GM20431 (cell line): Measurements from ENCODE around the gene BSCL2.
"Not testable (repeated sequence)": the region's sequence is repeated elsewhere in the genome, so short reads cannot be mapped to it uniquely, and the experiment has no call there.

Experiments used
- in situ Hi-C: fragments of 300-500 bp; cut with MseI, MboI; formaldehyde crosslinking; loops from one replicate; pipeline ENCODE4 v1.15.0; 2020; ENCODE audit warnings: low sequenced_read_pairs; ENCODE audit not compliant: unreplicated experiment

Gene BSCL2

DNA sequence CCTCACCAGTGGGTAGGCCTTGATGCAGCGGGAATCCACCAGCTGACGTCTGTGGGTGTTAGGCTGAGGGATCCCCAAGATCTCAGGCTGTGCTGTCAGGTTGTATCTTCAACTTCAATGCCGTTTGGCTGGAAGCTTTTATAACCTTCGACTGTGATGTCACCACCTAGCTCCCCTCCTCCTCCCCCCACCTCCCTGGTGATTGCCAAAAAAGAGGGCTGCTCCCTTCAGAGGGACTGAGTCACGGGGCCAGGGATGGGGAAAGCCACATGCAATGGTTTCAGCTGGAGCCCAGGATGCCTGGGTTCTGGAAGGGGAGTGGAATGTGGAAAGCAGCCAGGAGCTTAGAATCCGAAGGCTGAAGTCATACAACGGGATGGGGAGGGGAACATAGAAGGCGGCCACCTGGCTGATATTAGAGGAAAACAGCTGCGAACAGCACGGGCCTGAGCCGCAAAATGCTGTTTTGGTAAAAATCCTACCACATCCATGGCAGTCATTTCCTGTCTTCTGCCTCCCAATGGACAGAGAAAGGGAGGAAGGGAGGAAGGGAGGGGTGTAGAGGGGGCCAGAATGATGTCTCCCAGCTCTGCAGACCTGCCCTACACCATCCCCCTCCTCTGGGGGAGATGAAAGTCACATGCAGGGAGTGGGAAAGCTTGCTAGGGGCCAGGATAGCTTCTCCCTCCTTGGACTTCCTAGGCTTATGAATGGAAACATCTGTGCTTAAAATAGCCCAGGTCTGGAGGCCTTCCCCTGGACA, 17.6 kb downstream of the BSCL2 start, which contains the start of gene LRRN4CL:
Gene LRRN4CL, minus strand, starts transcription at position 110 of the 763 bp plus-strand sequence. CDS start 1,022 bp downstream, outside the sequence.
- in situ Hi-C loops = loop anchor here (10.0 kb wide), 1 partner anchor 295 kb away; no protein-coding TSS in a partner anchor

DNA sequence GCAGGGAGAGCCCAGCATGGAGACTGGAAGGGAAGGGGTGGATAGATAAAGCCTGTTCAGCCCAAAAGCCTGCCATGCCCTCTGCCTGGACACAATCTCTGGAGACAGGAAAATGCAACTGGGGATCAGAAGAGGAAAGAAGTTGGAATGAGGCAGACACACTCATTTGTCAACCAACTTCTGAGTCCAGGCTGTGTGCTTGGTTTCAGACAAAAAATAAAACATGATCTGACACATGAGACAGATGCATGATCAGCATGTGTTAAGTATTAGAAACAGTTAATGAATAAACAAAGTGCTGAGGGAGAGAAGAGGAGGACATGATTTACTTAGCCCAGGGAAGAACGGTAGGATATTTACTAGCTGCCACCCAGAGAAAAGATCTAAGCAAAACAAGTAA, 18.7 kb downstream of the BSCL2 start:
- in situ Hi-C loops = no loop called here

DNA sequence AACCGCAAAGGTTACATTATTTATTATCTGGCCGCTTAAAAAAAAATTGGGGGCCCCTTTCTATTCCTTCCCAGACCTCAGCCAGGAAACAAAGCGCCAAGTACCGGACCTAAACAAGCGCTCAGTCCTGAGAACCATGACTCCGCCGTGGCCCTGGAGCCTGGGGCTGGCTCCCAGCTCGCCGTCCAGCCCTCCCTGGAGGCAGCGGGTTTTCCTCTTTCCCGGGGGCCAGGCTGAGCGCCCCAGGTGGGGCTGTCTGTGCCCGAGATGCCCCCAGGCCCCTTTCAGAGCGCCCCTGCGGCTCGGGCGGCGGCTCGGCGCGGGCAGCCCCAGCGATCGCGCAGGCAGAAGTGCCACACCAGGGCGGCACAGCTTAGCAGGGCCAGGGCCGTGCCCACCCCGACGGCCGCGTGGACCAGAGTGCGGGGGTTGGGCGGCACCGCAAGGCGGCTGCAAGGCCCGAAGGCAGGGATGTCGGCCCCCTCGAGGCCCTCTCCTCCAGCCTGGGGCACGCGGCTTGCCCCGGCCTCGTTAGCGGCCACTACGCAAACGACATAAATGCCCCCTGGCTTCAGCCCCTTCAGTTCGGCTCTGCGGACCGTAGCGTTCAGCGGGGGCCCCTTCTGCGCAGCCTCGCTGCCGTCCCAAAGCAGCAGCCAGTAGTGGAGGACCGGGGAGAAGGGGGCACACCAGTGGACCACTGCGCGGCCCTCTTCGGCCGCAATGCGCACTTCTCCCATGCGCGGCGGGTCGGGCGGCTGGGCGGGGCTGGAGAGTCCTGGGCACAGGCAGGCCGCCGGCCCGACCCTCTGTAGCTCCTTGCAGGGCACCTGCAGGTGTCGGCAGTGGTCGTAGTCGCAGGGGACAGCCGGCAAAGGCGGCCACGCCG, 19.5 kb downstream of the BSCL2 start:
- in situ Hi-C loops = no loop called here

DNA sequence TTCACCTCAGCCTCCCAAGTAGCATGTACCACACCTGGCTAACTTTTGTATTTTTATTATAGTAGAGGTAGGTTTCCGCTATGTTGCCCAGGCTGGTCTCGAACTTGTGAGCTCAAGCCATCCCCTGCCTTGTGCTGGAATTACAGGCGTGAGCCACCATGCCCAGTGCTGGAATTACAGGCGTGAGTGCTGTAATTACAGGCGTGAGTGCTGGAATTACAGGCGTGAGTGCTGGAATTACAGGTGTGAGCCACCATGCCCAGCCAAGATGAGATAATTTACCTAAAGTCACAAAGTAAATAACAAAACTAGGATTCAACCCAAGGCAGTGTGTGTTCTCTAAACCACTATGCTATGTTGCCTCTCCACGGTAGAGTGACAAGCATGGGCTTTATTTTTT, 24.7 kb downstream of the BSCL2 start:
- in situ Hi-C loops = no loop called here

DNA sequence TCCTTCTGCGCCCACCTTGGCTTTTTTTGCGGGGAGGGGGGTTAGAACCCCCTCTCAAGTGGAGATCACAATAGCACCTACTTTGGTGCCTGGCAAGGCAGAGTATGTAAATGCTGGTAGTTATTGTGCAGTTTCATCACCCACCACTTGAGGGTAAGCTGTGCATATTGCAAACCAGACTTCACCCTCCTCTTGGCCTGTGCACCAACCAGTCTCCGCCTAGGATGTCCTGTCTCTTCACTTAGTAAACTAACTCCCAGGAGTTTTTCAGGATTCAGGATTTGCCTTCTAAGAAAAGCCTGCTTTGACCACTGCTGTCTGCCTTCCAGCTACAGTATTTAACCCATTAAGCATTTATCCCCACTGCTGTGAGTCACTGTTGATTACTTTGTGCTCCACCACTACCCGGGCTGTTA, 26.4 kb downstream of the BSCL2 start:
- in situ Hi-C loops = no loop called here

- in situ Hi-C loops = no loop called here
Measured at GRCh38 chr11:62678770-62679696, 28.2 kb downstream of the BSCL2 start, which contains the start of gene UBXN1. UBXN1 (minus strand) TSS chr11:62679073; CDS start chr11:62678923, 150 bp downstream.

GRCh38 chr11:62678433-62678769, 28.8 kb downstream of the BSCL2 start:
- in situ Hi-C loops = no loop called here

- in situ Hi-C loops = no loop called here
Measured at GRCh38 chr11:62677714-62678113, 29.5 kb downstream of the BSCL2 start.

DNA sequence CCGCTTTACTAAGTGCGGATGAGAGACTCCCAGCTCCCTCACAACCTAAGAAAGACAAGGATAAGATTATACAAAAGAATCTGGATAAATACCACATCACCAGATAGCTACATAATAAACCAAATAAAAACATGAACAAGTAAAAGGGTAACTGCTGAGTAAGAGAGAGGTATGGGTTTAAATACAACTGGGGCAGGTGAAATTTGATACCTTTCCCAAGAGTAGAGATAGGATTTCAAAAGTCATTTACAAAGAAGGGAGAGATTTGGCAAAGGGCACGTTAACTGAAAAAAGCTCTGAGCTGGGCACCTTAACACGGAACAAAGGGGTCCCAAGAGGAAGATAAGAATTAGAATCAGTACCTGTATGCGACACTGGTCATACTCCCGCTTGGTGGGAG, 30.1 kb downstream of the BSCL2 start:
- in situ Hi-C loops = no loop called here

GRCh38 chr11:62676698-62677097, 30.5 kb downstream of the BSCL2 start:
- in situ Hi-C loops = no loop called here

DNA sequence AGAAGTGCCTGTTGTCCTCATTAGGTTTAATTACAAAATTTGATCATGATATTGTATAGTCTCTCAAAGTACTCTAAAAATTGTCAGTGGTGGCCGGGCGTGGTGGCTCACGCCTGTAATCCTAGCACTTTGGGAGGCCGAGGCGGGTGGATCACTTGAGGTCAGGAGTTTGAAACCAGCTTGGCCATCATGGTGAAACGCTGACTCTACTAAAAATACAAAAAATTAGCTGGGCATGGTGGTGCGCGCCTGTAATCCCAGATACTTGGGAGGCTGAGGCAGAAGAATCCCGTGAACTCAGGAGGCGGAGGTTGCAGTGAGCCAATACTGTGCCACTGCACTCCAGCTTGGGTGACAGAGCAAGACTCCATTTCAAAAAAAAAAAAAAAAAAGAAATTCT, 31.8 kb downstream of the BSCL2 start:
- in situ Hi-C loops = not testable (repeated sequence)

GRCh38 chr11:62673196-62673525, 34.1 kb downstream of the BSCL2 start:
- in situ Hi-C loops = no loop called here

DNA sequence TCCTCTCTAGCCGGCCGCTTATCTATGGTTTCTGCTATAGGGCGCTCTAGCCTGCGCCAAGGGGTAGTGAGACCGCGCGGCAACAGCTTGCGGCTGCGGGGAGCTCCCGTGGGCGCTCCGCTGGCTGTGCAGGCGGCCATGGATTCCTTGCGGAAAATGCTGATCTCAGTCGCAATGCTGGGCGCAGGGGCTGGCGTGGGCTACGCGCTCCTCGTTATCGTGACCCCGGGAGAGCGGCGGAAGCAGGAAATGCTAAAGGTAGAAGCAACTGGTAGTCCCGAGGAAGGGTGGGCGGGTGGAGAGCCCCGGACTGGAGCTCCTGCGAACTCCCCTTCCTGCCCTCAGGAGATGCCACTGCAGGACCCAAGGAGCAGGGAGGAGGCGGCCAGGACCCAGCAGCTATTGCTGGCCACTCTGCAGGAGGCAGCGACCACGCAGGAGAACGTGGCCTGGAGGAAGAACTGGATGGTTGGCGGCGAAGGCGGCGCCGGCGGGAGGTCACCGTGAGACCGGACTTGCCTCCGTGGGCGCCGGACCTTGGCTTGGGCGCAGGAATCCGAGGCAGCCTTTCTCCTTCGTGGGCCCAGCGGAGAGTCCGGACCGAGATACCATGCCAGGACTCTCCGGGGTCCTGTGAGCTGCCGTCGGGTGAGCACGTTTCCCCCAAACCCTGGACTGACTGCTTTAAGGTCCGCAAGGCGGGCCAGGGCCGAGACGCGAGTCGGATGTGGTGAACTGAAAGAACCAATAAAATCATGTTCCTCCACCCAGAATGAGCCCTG, 35.4 kb downstream of the BSCL2 start, which contains the start of the genes LBHD1 and UQCC3:
Gene LBHD1, minus strand, starts transcription at position 660 of the 782 bp plus-strand sequence. CDS start 2,236 bp downstream, outside the sequence.
Gene UQCC3, plus strand, starts transcription at position 66 of the 782 bp plus-strand sequence. Its CDS starts 73 bp downstream, at position 139.
- in situ Hi-C loops = no loop called here

DNA sequence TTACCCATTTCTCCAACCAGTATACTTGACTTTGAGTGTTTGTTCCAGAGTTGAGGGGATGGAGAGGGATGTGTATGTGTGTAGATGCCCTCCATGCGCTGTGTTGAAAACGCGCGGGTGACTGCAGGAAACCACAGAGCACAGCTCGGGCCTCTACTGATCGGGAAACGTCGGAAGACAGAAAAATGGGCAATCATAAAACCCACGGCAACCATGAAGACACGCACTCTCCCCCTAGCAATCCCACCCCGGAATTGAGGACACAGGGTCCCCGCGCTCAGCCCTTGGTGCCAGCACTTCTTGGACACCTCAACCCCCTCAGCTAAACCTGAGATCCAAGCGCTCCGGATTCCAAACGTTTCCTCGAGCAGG, 36.0 kb downstream of the BSCL2 start:
- in situ Hi-C loops = no loop called here

DNA sequence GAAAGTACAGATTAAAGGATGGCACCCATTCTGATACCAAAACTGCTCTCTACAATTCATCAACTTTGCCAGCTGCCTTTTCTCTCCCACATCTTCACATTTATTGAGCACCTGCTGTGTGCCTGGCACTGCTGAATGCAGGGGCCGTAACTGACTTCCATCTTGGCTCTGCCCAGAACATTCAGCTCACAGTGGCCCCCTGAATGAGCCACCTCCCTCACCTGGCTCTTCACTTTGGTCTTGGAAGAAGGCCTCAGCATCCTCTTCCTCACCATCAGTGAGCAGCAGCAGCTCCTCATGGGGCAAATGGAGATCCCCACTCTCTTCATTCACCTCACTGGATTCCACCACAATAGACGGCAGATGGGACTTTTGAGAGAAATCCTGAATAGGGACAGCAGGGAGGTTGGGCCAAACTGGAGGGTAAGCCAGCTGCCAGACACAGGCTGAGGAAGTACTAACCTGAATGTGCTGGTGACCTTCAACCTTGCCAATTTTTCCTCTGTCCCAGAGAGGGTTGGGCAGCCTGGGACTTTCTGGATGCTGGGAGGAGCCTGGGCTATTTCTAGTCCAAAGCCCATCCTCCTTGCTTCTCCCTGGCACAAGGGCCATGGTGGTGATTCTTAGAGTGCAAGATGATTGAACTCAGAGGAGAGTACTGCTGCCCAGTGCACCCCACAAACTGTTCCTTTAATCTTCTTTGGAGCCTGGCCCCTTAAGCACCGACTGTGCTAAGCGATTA, 37.6 kb downstream of the BSCL2 start:
- in situ Hi-C loops = no loop called here

- in situ Hi-C loops = no loop called here
Measured at GRCh38 chr11:62667460-62667859, 39.8 kb downstream of the BSCL2 start.

DNA sequence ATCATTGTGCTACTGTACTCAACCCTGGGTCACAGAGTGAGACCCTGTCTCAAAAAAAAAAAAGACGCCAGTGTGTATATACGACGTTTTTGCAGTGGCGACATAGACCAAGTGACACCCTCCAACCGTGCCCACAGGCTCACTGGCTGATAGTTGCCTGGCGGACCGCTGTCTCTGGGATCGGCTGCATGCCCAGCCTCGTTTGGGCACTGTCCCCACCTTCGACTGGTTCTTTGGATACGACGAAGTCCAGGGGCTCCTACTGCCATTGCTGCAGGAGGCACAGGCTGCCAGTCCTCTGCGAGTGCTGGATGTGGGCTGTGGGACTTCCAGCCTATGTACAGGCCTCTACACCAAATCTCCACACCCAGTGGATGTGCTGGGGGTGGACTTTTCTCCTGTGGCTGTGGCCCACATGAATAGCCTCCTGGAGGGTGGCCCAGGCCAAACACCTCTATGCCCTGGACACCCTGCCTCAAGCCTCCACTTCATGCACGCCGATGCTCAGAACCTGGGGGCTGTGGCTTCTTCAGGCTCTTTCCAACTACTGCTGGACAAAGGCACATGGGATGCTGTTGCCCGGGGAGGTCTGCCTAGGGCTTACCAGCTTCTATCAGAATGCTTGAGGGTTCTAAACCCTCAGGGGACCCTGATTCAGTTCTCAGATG, 40.8 kb downstream of the BSCL2 start:
- in situ Hi-C loops = no loop called here
